BLaER1 treated with 17β-estradiol and CSF1 and Interleukin-3, amounts not matched to agents 10 nM and 100 nM (cell line): Measurements from ENCODE around the gene PCDHB6.
"Not testable (repeated sequence)": the region's sequence is repeated elsewhere in the genome, so short reads cannot be mapped to it uniquely, and the experiment has no call there.

Experiments
- H3K27ac ChIP-seq, 11 experiments: shearing (Covaris generic); formaldehyde crosslinking; 2 replicates each; pipeline ENCODE4 v1.8.1; 2022
- H3K27me3 ChIP-seq, 11 experiments: shearing (Covaris generic); formaldehyde crosslinking; 2 replicates each; pipeline ENCODE4 v1.8.1; 2022
- H3K36me3 ChIP-seq, 11 experiments: shearing (Covaris generic); formaldehyde crosslinking; 2 replicates each; pipeline ENCODE4 v1.8.1; 2022
- H3K4me1 ChIP-seq, 10 experiments: shearing (Covaris generic); formaldehyde crosslinking; 2 replicates each; pipeline ENCODE4 v1.8.1; 2022
- H3K4me2 ChIP-seq, 11 experiments: shearing (Covaris generic); formaldehyde crosslinking; 2 replicates each; pipeline ENCODE4 v1.8.1; 2022
- H3K4me3 ChIP-seq, 10 experiments: shearing (Covaris generic); formaldehyde crosslinking; 2 replicates each; pipeline ENCODE4 v1.8.1; 2022
- H3K9ac ChIP-seq, 11 experiments: shearing (Covaris generic); formaldehyde crosslinking; 2 replicates each; pipeline ENCODE4 v1.8.1; 2022
- H3K9me3 ChIP-seq, 11 experiments: shearing (Covaris generic); formaldehyde crosslinking; replicated peaks in 1 of 11; 2 replicates each; pipeline ENCODE4 v1.8.1; 2022
- H4K20me1 ChIP-seq, 11 experiments: shearing (Covaris generic); formaldehyde crosslinking; 2 replicates each; pipeline ENCODE4 v1.8.1; 2022
- Cebpa-rat ChIP-seq, 11 experiments: shearing (Covaris generic); IDR thresholded peaks; 2 replicates each; pipeline ENCODE4 v1.8.1; 2022

The PCDHB6 gene

DNA sequence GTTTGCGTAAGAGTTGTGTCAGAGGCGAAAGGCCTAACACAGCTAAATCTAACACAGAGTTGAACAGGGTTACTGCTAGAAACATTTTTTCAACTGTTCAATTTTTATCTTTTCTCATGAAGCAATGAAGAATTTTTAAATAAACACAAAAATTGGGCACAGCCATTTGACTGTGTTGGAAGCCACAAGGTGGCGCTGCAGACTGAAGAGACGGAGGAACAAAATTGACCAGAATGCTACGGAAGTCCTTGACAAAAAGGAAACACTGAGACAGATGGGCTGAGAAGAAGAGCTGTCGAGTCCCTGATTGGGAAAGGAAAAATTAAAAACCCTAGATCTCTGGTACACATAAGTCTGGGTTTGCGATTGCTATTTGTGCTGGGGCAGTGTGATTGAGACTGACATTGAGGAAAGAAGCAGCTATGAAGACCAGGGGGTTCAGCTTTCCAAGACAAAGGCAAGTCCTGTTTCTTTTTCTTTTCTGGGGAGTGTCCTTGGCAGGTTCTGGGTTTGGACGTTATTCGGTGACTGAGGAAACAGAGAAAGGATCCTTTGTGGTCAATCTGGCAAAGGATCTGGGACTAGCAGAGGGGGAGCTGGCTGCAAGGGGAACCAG is 37.1 kb downstream of the PCDHB6 start, which contains the start of gene PCDHB9:
PCDHB9 (plus strand) TSS at position 265 of the 616 bp plus-strand sequence; CDS start at position 423, 158 bp downstream.
- Histone ChIP-seq H3K4me2 (peak within 1 kb of the TSS in 8 of 11 experiments; percentile 10 to 59 (median 26); a peak in 9 of 22 replicates), H3K27ac (peak within 1 kb of the TSS in 7 of 11 experiments; percentile 10 to 52 (median 30); a peak in 4 of 22 replicates), H4K20me1 (no peaks in the 10 kb centered on the region), H3K9me3 (peaks cover 64 to 80% (median 74%) of the 10 kb centered on the region in 11 experiments), H3K27me3 (no peaks in the 10 kb centered on the region), H3K4me3 (peak within 1 kb of the TSS; percentile 19 to 50 (median 45); a peak in 18 of 20 replicates), H3K4me1 (no peaks in the 10 kb centered on the region), H3K36me3 (no peaks in the 10 kb centered on the region), H3K9ac (peak within 1 kb of the TSS in 9 of 11 experiments; percentile 3 to 60 (median 47); a peak in 6 of 22 replicates)
- TF ChIP-seq Cebpa-rat (IDR thresholded peaks at IDR 0.05) = no peak

DNA sequence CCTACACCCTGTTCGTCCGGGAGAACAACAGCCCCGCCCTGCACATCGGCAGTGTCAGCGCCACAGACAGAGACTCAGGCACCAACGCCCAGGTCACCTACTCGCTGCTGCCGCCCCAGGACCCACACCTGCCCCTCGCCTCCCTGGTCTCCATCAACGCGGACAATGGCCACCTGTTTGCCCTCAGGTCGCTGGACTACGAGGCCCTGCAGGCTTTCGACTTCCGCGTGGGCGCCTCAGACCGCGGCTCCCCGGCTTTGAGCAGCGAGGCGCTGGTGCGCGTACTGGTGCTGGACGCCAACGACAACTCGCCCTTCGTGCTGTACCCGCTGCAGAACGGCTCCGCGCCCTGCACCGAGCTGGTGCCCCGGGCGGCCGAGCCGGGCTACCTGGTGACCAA is 38.8 kb downstream of the PCDHB6 start:
- H3K27me3 ChIP-seq, H4K20me1 ChIP-seq, H3K27ac ChIP-seq, H3K4me1 ChIP-seq, H3K36me3 ChIP-seq, H3K9ac ChIP-seq, H3K4me2 ChIP-seq, H3K4me3 ChIP-seq: not testable (repeated sequence)
- H3K9me3 ChIP-seq = peaks cover 64 to 80% (median 74%) of the 10 kb centered on the region in 11 experiments

DNA sequence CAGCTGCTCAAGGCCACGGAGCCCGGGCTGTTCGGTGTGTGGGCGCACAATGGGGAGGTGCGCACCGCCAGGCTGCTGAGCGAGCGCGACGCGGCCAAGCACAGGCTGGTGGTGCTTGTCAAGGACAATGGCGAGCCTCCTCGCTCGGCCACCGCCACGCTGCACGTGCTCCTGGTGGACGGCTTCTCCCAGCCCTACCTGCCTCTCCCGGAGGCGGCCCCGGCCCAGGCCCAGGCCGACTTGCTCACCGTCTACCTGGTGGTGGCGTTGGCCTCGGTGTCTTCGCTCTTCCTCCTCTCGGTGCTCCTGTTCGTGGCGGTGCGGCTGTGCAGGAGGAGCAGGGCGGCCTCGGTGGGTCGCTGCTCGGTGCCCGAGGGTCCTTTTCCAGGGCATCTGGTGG is 39.3 kb downstream of the PCDHB6 start:
- H3K27ac ChIP-seq, H3K4me2 ChIP-seq, H3K4me1 ChIP-seq, H4K20me1 ChIP-seq, H3K4me3 ChIP-seq, H3K36me3 ChIP-seq, H3K27me3 ChIP-seq, H3K9ac ChIP-seq: not testable (repeated sequence)
- H3K9me3 ChIP-seq = peaks cover 63 to 78% (median 73%) of the 10 kb centered on the region in 11 experiments

DNA sequence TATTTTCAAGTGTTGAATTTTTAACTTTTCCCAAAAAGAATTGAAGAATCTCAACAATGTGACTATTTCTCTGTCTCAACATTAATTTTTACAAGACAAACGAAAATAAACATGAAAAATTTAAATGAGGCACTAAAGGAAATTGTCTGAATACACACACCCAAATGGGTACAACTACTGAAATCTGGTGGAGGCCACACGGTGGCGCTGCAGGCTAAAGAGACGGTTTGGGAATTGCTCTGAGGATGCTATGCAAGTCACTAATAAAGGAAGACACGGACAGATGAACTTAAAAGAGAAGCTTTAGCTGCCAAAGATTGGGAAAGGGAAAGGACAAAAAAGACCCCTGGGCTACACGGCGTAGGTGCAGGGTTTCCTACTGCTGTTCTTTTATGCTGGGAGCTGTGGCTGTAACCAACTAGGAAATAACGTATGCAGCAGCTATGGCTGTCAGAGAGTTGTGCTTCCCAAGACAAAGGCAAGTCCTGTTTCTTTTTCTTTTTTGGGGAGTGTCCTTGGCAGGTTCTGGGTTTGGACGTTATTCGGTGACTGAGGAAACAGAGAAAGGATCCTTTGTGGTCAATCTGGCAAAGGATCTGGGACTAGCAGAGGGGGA is 42.4 kb downstream of the PCDHB6 start, which contains the start of gene PCDHB10:
PCDHB10 (plus strand) TSS at position 244 of the 616 bp plus-strand sequence; CDS start at position 444, 200 bp downstream.
- Histone ChIP-seq H3K9me3 (peaks cover 75 to 89% (median 80%) of the 10 kb centered on the region in 11 experiments), H3K27me3 (no peaks in the 10 kb centered on the region), H3K4me2 (no peak within 1 kb of the TSS), H3K4me3 (no peak within 1 kb of the TSS), H3K27ac (no peak within 1 kb of the TSS), H3K4me1 (no peaks in the 10 kb centered on the region), H4K20me1 (no peaks in the 10 kb centered on the region), H3K9ac (no peak within 1 kb of the TSS), H3K36me3 (no peaks in the 10 kb centered on the region)
- no peak for TF ChIP-seq Cebpa-rat (IDR thresholded peaks at IDR 0.05)

DNA sequence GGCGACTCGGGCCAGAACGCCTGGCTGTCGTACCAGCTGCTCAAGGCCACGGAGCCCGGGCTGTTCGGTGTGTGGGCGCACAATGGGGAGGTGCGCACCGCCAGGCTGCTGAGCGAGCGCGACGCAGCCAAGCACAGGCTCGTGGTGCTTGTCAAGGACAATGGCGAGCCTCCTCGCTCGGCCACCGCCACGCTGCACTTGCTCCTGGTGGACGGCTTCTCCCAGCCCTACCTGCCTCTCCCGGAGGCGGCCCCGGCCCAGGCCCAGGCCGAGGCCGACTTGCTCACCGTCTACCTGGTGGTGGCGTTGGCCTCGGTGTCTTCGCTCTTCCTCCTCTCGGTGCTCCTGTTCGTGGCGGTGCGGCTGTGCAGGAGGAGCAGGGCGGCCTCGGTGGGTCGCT is 44.5 kb downstream of the PCDHB6 start:
- H4K20me1 ChIP-seq, H3K27ac ChIP-seq, H3K4me1 ChIP-seq, H3K36me3 ChIP-seq, H3K4me2 ChIP-seq, H3K4me3 ChIP-seq, H3K27me3 ChIP-seq, H3K9ac ChIP-seq: not testable (repeated sequence)
- peaks cover 75 to 91% (median 85%) of the 10 kb centered on the region in 11 experiments for H3K9me3 ChIP-seq

DNA sequence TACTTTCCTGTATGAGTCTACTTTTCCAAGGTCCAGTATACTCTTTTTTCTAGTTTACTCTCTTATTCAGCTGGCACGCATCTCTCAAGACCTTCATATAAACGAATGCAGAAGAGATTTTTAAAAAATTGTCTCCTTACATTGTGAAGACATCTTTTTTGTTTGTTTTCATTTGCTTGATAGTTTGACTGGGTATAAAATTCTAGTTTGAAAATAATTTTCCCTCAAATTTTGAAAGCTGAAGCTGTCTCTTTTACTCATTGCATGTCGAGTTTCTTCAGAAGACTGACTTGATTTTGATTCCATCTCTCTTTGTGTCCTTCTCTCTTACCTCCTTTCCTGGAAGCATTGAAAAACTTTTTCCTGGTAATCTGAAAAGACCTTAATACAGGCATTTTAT is 46.5 kb downstream of the PCDHB6 start:
- no peak for TF ChIP-seq Cebpa-rat (IDR thresholded peaks at IDR 0.05)
- no peak overlapping the region for H3K27ac ChIP-seq

DNA sequence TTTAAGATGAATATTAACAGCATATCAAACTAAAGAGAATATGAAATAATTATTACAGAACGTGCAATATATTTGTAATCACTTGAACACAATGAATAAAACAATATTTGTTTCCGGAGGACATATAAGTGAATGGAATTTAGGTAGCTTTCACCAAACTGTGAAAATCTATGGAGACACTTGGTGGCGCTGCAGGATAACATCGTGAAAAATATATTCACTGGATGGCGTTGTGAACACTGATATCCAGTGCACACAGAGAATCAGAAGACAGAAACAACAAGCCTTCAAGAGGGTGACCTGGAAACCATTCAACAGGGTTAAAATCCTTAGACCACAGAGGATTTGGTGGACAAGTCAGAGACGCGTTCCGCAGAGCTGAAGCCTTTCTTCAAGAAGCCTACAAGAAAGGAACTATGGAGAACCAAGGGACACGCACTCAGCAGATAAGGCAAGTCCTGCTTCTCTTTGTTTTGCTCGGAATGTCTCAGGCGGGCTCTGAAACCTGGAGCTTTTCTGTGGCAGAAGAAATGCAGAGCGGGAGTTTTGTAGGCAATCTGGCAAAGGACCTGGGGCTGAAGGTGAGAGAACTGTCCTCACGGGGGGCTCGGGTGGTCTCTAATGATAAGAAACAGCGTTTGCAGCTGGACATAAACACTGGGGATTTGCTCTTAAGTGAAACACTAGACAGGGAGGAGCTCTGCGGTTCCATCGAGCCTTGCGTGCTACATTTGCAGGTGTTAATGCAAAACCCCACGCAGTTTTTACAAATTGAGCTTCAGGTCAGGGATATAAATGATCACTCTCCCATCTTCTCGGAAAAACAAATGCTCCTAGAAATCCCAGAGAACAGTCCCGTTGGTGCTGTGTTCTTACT is 49.7 kb downstream of the PCDHB6 start, which contains the start of gene PCDHB11:
PCDHB11 (plus strand) TSS at position 269 of the 877 bp plus-strand sequence; CDS start at position 417, 148 bp downstream.
- Histone ChIP-seq H3K9me3 (peaks cover 67 to 84% (median 80%) of the 10 kb centered on the region in 11 experiments), H3K4me3 (no peak within 1 kb of the TSS), H3K4me2 (no peak within 1 kb of the TSS), H3K27me3 (no peaks in the 10 kb centered on the region), H3K9ac (no peak within 1 kb of the TSS), H3K27ac (no peak within 1 kb of the TSS), H4K20me1 (no peaks in the 10 kb centered on the region), H3K4me1 (no peaks in the 10 kb centered on the region), H3K36me3 (no peaks in the 10 kb centered on the region)
- no peak for TF ChIP-seq Cebpa-rat (IDR thresholded peaks at IDR 0.05)

More for the DNA sequence above, 46.5 kb downstream of the PCDHB6 start:
- Histone ChIP-seq H3K9ac (no peak overlapping the region), H3K4me3 (peak overlapping the region in 1 of 10 experiments; percentile 13; a peak in 1 of 20 replicates), H3K36me3 (no peaks in the 10 kb centered on the region), H3K27me3 (no peaks in the 10 kb centered on the region), H3K9me3 (peaks cover 76 to 91% (median 86%) of the 10 kb centered on the region in 11 experiments), H4K20me1 (no peaks in the 10 kb centered on the region), H3K4me2 (no peak overlapping the region), H3K4me1 (no peaks in the 10 kb centered on the region)

DNA sequence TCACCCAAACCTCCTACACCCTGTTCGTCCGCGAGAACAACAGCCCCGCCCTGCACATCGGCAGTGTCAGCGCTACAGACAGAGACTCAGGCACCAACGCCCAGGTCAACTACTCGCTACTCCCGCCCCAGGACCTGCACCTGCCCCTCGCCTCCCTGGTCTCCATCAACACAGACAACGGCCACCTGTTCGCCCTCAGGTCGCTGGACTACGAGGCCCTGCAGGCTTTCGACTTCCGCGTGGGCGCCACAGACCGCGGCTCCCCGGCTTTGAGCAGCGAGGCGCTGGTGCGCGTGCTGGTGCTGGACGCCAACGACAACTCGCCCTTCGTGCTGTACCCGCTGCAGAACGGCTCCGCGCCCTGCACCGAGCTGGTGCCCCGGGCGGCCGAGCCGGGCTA is 51.3 kb downstream of the PCDHB6 start:
- H4K20me1 ChIP-seq, H3K9ac ChIP-seq, H3K4me2 ChIP-seq, H3K4me1 ChIP-seq, H3K36me3 ChIP-seq, H3K4me3 ChIP-seq, H3K27ac ChIP-seq, H3K27me3 ChIP-seq: not testable (repeated sequence)
- H3K9me3 ChIP-seq = peaks cover 61 to 78% (median 68%) of the 10 kb centered on the region in 11 experiments

DNA sequence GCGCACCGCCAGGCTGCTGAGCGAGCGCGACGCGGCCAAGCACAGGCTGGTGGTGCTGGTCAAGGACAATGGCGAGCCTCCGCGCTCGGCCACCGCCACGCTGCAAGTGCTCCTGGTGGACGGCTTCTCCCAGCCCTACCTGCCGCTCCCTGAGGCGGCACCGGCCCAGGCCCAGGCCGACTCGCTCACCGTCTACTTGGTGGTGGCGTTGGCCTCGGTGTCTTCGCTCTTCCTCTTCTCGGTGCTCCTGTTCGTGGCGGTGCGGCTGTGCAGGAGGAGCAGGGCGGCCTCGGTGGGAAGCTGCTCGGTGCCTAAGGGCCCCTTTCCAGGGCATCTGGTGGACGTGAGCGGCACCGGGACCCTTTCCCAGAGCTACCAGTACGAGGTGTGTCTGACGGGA is 51.8 kb downstream of the PCDHB6 start:
- H3K4me3 ChIP-seq, H4K20me1 ChIP-seq, H3K27ac ChIP-seq, H3K36me3 ChIP-seq, H3K4me1 ChIP-seq, H3K27me3 ChIP-seq, H3K4me2 ChIP-seq, H3K9ac ChIP-seq: not testable (repeated sequence)
- peaks cover 56 to 73% (median 63%) of the 10 kb centered on the region in 11 experiments for H3K9me3 ChIP-seq
